ENCODE data around the gene PI4K2B.
A peak's percentile ranks its signal among the peaks of the same experiment; 100 is the strongest.
"Not testable (repeated sequence)": the region's sequence is repeated elsewhere in the genome, so short reads cannot be mapped to it uniquely, and the experiment has no call there.

PI4K2B gene

DNA sequence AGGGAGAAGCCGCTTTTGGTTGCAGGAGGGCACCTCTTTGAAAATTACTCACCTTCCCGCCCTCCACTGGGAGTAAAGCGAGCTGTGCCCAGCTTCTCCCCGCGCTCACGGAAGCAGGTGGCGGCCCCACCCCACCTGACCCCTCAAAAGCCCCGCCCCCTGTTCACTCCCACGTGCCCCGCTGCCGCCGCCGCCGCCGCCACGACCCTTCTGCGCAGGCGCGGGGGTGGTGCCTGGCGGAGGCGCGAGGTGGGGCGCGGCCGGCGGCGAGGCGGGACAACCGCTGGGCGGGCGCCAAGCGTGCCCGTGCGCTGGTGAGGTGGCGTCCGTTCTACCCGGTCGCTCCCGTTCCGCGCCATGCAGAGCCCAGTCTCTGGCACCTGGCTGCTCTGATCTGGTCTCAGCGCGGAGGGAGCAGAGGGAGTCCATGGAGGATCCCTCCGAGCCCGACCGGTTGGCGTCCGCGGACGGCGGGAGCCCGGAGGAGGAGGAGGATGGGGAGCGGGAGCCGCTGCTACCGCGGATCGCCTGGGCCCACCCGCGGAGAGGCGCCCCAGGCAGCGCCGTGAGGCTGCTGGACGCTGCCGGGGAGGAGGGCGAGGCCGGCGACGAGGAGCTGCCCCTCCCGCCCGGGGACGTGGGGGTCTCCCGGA, at the start of gene PI4K2B:
PI4K2B (plus strand) TSS at position 297 of the 653 bp plus-strand sequence; CDS start at position 428, 131 bp downstream.
- DNase-seq (ENCODE audit: low read depth in 2 of 3, low spot score in 2 of 3): peak; percentile 89 to 96 (median 92)

DNA sequence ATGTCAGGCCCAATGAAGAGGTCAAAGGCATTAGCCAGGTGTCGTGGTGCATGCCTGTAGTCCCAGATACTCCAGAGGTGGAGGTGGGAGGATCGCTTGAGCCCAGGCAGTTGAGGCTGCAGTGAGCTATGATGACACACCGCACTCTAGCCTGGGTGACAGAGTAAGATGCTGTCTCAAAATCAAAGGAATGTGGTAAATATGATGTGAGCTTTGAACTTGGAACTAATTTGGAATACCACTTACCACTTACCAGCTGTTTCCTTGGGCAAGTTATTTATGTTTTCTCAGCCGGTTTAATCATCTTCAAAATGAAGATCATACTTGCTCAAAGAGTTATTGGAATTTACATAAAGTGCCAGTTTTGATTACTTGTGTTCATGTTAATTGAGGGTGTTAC, 49.8 kb upstream of the PI4K2B start:
- no peak for DNase-seq (ENCODE audit: low read depth in 2 of 3, low spot score in 2 of 3)

GRCh38 chr4:25190407-25190806, 43.4 kb upstream of the PI4K2B start:
- DNase-seq (ENCODE audit: low read depth in 2 of 3, low spot score in 2 of 3): no peak

- DNase-seq (ENCODE audit: low read depth in 2 of 3, low spot score in 2 of 3): no peak
Observed at GRCh38 chr4:25198713-25199112, 35.1 kb upstream of the PI4K2B start.

DNA sequence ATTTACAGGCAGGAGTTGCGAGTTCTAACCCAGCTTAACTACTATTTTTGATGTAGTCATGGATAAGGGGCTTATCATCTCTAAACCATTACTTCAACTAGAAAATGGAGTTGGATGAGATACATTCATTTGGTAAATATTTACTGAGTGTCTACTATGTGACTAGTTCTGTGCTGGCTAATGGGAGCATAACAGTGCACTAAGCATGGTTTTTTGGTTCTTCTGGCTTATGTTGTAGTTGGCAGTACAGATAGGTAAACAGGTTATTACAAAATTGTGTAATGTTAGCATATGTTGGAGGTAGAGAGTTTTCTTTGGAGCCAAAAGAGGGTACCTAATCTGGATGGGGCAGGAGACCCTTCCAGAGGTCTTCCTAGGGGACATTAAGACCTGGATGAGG, 25.8 kb upstream of the PI4K2B start:
- no peak for DNase-seq (ENCODE audit: low read depth in 2 of 3, low spot score in 2 of 3)

DNA sequence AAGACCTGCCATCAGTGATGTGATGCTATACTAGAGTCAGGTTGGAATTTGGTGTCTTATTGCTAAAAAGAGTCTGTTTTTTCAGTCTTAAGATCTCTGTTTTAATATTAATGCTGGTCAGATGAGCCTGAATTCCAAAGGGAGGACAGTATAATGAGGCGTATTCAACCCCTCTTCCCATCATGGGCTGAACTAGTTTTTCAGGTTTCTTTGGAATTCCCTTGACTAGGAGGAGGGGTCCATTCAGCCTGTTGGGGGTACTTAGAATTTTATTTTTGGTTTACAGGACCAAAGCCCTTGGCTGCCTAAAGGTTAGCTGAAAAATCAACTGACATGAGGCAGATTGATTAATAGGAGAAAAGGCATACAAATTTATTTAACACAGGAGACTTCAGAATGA, 24.1 kb upstream of the PI4K2B start:
- DNase-seq (ENCODE audit: low read depth in 2 of 3, low spot score in 2 of 3): no peak

GRCh38 chr4:25211721-25212120, 22.1 kb upstream of the PI4K2B start:
- no peak for DNase-seq (ENCODE audit: low read depth in 2 of 3, low spot score in 2 of 3)

DNA sequence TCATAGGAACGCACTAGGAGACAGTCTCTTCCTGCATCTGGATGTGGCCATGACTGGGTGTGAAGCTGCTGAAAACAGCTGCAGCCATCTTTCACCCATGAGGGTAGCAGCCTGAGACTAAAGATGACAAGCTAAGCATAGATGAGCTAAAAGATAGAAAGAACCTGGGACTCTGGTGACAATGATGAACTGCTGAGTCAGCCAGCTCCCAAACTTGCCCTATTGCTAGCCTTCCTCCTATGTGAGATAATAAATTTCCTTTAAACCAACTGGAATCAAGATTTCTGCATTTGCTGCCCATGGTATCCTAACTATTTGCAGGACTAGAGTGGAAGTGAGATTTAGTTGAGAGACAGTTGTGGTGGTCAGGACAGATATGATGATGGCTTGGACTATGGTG, 21.0 kb upstream of the PI4K2B start:
- no peak for DNase-seq (ENCODE audit: low read depth in 2 of 3, low spot score in 2 of 3)

GRCh38 chr4:25213347-25213979, 20.4 kb upstream of the PI4K2B start:
- DNase-seq (ENCODE audit: low read depth in 2 of 3, low spot score in 2 of 3): no peak

GRCh38 chr4:25214750-25215149, 19.1 kb upstream of the PI4K2B start:
- not testable (repeated sequence) for DNase-seq (ENCODE audit: low read depth in 2 of 3, low spot score in 2 of 3)

DNA sequence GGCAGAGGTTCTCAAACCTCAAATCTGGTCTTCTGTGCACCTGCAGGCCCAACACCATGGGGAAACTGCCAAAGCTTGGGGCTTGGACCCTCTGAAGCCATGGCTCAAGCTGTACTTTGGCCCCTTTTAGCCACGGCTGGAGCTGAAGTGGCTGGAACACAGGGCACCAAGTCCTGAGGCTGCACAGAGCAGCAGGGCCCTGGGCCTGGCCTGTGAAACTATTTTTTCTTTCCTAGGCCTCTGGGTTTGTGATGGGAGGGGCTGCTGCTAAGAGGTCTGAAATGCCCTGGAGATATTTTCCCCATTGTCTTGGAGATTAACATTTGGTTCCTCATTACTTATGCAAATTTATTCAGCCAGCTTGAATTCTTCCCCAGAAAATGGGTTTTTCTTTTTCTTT, 18.3 kb upstream of the PI4K2B start:
- no peak for DNase-seq (ENCODE audit: low read depth in 2 of 3, low spot score in 2 of 3)

DNA sequence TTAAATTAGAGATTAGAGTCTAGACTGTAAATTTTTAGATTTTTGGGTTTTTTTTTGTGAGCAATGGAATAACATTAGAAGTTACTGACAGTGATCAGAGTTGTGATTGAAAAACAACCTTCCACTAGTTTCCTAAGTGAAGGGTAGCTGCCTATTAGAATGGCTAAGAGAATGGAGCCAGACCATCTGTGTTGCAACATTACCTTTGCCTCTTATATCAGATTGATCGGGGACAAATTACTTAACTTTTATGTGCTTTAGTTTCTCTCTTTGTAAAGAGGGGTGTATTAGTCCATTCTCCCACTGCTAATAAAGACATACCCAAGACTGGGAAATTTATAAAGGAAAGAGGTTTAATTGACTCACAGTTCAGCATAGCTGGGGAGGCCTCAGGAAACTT, 12.5 kb upstream of the PI4K2B start:
- no peak for DNase-seq (ENCODE audit: low read depth in 2 of 3, low spot score in 2 of 3)

- DNase-seq (ENCODE audit: low read depth in 2 of 3, low spot score in 2 of 3): no peak
Observed at GRCh38 chr4:25223802-25224375, 9.9 kb upstream of the PI4K2B start.

DNA sequence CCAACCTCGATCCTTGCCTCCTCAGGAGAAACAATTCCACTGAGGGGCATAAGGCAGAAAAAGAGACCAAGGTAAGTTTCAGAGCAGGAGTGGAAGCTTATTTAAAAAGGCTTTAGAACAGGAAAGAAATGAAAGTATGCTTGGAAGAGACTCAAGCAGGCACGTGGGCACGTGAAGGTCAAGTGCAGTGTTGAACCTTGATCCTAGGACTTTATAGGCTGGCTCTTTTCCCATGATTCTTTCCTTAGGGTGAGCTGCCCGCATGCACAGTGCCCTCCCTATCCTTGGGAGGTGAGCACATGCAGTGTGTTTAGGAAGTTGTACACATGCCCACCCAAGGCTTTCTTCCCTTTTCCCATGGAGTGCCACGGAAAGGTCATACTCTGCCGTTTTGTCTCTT, 4.0 kb upstream of the PI4K2B start:
- DNase-seq (ENCODE audit: low read depth in 2 of 3, low spot score in 2 of 3): no peak

GRCh38 chr4:25233194-25233593, 639 bp upstream of the PI4K2B start:
- no peak for DNase-seq (ENCODE audit: low read depth in 2 of 3, low spot score in 2 of 3)

DNA sequence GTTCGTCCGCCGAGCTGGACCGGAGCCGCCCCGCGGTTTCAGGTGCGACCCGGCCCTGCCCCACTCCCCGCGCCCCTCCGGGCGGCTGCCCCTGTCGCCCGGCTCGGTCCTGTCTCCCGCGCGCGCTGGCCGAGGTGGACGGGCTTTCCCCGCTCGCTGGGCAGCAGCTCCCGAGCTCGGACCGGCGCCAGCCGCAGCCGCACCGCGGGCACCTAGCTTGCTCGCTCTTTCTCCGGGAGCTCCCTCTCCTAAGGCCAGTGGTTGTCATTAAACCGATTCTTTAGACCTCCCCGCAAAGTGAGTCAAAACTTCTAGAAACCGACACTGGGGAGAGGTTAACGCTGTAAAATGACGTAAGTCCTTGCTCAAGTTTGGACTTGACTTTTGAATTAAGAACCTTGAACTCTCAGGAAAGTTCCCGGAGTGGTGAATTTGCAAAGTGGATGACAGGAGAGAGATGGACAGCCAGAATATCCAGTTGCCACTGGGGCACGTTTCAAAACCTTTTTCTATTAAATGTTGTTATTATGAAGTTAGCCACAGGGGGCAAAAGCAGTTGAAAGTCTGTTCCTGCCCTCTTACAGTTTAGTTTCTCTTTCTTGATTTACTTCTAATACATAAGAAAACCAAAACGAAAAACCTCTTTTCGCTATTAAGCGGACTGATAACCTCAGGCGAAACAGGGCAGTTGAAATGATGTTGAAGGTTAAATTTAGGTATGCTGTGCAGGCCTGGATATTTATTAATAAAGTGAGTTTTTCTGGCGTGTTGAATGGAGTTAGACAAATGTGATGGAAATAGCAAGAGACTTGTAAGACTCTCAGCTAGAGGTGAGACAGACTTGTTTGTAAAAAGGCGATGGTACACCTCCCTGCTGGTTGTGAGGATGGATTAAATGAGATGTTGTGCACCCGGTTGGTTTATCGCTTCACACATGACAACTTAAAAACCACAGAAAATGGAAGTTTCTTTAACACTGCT, 847 bp downstream of the PI4K2B start:
- DNase-seq (ENCODE audit: low read depth in 2 of 3, low spot score in 2 of 3): peak; percentile 7 to 23 (median 15)

DNA sequence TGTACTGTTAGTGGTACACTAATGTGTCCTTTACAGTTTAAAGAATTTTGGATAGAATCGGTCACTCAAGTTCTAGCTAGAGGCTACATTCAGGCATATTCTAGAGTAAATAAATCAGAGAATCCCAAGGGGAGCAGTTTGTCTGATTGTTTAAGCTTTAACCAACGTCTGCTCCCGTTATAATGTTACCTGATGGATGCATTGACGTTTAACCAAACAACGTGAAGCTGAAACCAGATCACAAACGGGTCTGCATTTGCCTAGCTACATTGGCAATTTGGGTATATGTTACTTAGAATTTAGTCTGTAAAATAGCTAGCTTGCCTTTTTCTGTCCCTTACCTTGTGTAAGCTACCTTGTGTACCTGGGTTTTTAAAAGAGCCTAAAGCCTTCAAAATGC, 1.6 kb downstream of the PI4K2B start:
- DNase-seq (ENCODE audit: low read depth in 2 of 3, low spot score in 2 of 3): no peak

DNA sequence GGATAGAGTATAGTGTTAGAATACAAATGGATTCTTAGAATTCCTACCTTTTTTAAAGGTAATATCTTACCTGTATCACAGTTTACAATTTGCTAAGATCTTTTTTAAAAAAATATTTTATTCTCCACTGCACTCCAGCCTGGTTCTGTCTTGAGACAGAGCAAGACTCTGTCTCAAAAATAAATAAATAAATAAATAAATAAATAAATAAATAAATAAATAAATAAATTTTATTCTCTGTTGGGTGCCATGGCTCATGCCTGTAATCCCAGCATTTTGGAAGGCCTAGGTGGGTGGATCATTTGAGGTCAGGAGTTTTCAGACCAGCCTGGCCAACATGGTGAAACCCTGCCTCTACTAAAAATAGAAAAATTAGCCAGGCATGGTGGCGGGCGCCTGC, 2.2 kb downstream of the PI4K2B start:
- DNase-seq (ENCODE audit: low read depth in 2 of 3, low spot score in 2 of 3): not testable (repeated sequence)

DNA sequence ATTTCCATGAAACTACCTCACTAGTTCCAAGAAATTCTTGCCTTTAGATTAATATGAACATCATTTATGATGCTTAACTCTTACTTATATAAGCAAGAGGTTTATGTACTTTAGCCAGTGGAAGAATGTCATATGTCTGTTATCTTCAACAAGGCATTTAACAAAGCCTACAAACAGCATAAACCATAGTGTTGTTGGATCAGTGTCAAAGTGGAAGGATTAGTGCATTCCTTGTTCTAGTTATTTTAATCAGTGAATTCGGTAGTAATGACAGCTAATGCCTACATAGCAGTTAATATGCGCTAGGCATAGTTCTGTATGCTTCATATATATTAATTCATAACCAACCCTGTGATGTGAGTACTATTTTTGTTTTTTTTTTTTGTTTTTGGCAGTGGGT, 3.1 kb downstream of the PI4K2B start:
- no peak for DNase-seq (ENCODE audit: low read depth in 2 of 3, low spot score in 2 of 3)

- DNase-seq (ENCODE audit: low read depth in 2 of 3, low spot score in 2 of 3): no peak
Observed at GRCh38 chr4:25238052-25238451, 4.2 kb downstream of the PI4K2B start.

- DNase-seq (ENCODE audit: low read depth in 2 of 3, low spot score in 2 of 3): not testable (repeated sequence)
Observed at GRCh38 chr4:25239528-25239927, 5.7 kb downstream of the PI4K2B start.

All from activated CD8-positive, alpha-beta memory T cell treated with anti-CD3 and anti-CD28 coated beads for 48 hours (primary cell).